GM21717 (cell line): ENCODE results near the gene SLC6A1.
"Not testable (repeated sequence)": the region's sequence is repeated elsewhere in the genome, so short reads cannot be mapped to it uniquely, and the experiment has no call there.

ENCODE experiments used
- ATAC-seq: cut with Tn5 transposase; IDR thresholded peaks from one replicate; pipeline ENCODE4 v1.9.1; 2021; ENCODE audit warnings: mild to moderate bottlenecking, moderate library complexity; ENCODE audit not compliant: unreplicated experiment

The SLC6A1 gene

DNA sequence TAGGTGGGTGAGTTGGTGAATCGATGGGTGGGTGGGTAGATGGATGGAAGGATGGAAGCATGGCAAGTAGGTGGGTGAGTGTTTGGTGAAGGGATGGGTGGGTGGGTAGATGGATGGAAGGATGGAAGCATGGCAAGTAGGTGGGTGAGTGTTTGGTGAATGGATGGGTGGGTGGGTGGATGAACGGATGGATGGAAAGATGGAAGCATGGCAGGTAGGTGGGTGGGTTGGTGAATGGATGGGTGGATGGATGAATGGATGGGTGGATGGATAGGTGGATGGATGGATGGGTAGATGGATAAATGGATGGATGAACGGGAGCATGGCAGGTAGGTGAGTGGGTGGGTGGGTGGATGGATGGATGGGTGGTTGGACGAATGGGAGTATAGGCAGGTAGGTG is 65.1 kb downstream of the SLC6A1 start:
- ATAC-seq, result no peak

DNA sequence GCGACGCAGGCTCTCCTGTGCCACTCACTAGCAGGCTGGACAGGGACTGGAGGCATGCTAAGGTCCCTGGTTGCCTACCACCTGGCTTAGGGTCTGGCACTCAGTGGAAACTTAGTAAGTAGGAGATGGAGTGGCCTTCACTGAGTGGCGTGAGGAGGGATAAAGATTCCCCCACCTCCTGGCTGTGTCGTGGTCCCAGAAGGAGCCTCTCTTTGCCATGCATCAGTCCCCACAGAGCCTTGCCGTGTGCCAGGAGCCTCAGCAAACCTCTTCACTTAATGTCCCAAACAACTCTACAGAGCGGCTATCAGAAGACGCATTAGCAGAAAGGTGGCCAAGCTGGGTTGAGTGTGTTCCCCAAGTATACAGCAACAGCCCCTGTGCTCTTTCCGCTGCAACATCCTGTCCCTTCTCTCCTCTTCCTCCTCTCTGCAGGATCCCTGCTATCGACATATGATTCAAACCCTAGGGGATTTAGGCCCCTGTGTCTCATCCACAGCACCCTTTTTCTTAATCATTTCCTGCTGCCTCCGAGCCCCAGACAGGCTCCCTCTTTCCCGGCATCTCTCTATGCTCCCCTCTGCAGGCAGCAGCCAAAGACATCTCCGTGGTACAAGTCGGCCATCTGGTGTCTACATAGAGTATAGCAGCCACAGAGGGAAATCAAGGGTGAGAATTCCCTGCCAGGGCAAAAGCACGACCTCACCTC is 66.7 kb downstream of the SLC6A1 start:
- ATAC-seq, result peak; percentile 44

DNA sequence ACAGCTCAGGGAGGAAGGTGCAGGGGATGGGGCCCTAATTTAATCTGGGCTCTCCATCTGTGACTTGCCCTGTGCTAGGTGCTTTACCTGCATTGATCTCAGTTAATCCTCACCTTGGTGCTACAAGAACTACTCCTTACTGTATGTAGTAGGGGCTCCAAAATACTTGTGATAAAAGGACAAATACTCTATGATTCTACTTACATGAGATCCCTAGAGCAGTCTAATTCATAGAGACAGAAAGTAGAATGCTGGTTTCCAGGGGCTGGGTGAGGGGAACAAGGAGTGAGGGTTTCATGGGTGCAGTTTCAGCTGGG is 67.2 kb downstream of the SLC6A1 start:
- no peak for ATAC-seq

DNA sequence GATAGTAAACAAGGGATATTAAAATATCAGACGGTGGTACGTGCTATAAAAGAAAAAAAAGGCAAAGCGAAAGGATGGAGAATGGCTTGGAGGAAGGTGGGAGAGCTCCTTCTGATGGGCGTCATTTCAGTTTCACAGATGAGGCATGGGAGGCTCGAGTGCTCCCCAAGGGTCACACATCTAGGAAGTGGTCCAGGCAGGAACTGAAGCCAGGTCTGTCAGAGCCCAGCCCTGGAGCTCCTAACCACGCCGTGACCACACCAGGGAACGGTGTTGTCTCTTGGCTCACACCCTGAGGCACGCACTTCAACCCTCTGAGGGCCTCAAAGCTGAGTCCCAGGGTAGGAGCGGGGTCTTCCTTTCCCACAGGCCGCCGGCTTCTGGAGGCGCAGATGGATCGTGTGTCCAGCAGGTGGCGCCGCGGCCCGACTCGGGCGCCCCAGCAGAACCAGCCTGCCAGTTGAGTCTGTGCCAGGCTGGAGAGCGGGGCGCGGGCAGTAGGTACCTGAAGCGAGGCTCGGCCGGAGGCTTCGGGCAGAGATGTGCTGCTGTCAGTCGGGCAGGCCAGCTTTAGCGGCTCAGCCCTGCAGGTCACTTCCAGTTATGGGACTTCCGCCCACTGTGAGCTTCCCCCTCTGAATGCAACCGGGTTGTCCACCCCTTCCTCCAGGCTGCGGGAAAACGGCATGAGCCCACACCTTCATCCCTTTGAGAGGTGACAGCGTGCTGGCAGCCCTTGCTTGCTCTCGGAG is 68.1 kb downstream of the SLC6A1 start:
- no peak for ATAC-seq

DNA sequence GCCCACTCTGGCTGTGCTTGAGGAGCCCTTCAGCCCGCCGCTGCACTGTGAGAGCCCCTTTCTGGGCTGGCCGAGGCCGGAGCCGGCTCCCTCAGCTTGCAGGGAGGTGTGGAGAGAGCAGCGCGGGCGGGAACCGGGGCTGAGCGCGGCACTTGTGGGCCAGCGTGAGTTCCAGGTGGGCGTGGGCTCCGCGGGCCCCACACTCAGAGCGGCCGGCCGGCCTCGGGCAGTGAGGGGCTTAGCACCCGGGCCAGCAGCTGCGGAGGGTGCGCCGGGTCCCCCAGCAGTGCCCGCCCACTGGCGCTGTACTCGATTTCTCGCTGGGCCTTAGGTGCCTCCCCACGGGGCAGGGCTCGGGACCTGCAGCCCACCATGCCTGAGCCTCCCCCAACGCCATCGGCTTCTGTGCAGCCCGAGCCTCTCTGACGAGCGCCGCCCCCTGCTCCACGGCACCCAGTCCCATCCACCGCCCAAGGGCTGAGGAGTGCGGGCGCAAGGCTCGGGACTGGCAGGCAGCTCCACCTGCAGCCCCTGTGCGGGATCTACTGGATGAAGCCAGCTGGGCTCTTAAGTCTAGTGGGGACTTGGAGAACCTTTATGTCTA is 68.8 kb downstream of the SLC6A1 start:
- ATAC-seq, result not testable (repeated sequence)

DNA sequence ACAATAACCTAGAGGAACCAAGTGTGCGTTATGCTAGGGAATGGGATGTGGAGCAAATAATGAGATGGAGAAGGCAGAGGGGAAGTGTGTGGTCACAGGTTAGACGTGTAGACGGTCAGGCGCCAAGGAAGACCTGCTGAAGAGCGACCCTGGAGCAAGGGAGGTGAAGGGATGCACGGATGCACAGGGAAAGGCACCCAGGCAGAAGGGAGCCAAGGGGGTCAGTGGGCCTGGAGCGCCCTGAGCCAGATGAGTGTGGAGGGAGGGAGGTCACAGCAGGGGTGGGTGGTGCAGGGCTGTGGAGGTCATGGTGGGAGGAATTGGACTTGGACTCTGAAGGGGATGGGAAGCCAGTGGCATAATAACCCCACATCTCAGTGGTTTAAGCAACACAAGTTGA is 70.2 kb downstream of the SLC6A1 start:
- no peak for ATAC-seq

DNA sequence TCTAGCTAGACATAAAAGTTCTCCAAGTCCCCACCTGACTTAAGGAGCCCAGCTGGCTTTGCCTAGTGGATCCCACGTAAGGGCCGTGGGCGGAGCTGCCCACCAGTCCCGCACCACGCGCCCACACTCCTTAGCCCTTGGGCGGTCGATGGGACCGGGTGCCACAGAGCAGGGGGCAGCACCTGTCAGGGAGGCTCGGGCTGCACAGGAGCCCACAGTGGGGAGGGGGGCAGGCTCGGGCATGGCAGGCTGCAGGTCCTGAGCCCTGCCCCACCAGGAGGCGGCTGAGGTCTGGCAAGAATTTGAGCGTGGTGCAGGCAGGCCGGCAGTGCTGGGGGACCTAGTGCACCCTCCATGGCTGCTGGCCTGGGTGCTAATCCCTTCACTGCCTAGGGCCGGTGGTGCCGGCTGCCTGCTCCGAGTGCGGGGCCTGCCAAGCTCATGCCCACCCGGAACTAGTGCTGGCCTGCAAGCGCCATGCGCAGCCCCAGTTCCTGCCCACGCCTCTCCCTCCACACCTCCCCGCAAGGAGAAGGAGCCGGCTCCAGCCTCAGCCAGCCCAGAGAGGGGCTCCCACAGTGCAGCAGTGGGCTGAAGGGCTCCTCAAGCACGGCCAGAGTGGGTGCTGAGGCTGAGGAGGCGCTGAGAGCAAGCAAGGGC is 78.7 kb downstream of the SLC6A1 start:
- ATAC-seq, result no peak

DNA sequence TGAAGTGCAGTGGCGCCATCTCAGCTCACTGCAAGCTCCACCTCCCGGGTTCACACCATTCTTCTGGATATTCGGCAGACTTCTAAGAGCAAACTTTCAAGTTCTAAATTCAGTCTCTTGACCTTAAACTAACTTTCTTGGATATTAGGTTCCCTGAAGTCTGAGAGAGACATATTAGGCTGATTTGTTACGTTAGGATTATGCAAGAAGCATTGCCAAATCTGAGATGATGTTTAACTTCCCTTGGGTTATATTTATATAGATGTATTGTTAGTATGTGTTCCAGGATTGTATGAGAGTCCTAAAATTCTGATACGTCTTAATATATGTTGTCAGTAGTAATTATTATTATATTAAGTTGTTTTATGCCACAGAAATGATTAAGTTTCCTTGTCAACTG is 80.1 kb downstream of the SLC6A1 start:
- ATAC-seq, result no peak

DNA sequence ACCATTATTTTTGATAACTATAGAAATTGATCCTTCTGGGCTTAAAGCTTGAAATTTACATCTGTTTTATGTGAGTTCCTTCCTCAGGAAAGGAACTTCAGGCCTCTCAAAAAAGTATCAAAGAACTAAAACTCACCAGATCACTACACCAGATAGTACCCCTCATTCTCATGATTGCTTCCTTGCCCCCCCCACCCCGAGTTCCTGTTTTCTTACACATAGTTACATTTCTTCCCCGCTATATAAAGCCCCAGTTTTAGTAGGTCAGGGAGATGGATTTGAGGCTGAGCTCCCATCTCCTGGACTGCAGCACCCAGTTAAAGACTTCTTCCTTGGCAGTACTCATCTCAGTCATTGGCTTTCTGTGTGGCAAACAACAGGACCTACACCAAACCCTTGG is 81.5 kb downstream of the SLC6A1 start:
- no peak for ATAC-seq

DNA sequence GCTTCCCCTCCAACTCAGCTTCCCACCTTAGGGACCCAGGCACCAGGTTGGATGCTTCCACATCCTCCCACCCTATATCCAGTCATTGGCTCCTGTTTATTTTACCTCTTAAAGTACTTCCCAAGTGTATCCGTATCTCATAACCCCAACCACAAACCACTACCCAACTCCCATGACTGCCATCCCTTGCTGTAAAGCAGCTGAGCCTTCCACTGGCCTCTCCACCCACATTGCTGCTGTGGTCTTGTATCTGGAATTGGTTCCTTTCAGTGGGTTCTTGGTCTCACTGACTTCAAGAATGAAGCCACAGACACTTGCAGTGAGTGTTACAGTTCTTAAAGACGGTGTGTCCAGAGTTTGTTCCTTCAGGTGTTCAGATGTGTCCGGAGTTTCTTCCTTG is 81.9 kb downstream of the SLC6A1 start:
- ATAC-seq, result no peak

DNA sequence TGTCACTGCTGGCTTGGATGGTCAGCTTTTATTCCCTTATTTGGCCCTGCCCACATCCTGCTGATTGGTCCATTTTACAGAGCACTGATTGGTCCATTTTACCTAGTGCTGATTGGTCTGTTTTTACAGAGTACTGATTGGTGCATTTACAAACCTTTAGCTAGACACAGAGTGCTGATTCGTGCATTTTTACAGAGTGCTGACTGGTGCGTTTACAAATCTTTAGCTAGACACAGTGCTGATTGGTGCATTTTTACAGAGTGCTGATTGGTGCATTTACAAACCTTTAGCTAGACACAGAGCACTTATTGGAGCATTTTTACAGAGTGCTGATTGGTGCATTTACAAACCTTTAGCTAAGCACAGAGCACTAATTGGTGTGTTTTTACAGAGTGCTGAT is 82.6 kb downstream of the SLC6A1 start:
- not testable (repeated sequence) for ATAC-seq

DNA sequence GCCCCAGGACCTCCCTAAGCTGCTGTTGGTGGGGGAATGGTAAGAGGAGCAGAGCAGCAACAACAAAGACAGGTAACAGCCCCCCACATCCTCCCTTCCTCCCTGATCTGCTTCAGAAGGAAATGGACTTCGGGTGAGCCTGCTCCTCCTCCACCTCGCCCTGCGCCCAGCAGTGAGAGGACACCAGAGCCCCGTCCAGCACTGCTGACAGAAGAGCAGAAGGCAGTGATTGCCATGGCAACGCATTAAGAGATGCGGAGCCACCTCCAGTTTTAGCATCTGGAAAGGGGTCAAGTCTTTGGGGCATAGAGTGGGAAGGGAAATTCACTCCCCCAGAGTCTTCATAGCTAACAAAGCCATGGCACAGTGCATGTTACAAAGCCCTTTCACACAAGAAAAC is 84.2 kb downstream of the SLC6A1 start:
- ATAC-seq, result no peak

DNA sequence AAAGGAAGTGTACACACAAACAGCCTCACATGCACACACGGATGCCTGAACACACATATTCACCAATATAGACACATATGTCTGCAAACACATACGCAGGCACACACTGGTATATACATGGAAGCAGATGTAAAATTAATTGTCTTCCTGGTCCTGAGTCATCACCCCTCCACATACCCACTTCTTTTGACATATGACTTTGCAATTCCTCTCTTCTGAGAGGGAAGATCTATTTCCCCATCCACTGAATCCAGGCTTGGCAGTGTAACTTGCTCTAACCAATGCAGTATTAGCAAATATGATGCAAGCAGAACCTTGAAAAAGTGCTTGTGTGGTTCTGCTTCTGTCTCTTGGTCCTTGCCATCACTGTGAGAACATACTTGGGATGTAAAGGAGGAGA is 84.9 kb downstream of the SLC6A1 start:
- no peak for ATAC-seq

DNA sequence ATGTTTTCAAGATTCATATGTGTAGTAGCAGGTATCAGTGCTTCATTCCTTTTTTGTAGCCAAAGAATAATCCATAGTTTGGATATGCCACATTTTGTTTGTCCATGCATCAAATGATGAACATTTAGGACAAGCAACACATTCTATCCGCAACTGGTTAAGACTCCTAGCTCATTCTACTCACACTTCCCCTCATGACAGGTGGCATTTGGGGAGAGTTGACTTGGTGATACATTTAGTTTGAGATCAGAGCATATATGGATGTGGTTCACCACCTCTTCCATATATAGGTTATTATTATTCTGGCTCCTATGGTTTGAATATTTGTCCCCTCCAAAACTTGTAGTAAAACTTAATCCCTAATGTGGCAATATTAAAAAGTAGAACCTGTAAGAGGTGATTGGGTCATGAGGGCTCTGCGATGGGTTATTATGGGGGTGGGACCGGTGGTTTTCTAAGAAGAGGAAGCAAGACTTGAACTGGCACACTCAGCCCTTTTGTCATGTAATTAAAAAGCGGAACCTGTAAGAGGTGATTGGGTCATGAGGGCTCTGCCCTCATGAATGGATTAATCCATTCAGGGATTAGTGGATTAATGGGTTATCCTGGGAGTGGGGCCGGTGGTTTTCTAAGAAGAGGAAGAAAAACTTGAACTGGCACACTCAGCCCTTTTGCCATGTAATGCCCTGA is 86.4 kb downstream of the SLC6A1 start:
- no peak for ATAC-seq

DNA sequence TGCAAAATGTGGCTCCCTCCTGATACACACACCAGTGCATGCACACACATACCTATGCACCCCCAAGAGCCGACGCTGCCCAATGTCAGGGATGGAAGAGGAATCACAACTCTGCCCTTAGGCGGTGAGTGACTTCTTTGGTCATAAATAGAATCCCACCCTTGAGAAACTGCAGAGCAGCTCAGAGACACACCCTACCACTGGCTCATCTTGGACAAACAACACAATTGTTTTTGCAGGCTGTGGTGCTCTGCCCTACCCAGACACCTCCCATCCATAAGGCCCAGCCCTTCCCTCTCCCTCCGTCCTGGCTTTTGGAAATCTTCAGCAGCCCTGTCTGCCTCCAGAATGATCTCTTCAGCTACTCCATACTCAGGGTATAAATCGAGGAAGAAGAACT is 87.9 kb downstream of the SLC6A1 start:
- no peak for ATAC-seq

DNA sequence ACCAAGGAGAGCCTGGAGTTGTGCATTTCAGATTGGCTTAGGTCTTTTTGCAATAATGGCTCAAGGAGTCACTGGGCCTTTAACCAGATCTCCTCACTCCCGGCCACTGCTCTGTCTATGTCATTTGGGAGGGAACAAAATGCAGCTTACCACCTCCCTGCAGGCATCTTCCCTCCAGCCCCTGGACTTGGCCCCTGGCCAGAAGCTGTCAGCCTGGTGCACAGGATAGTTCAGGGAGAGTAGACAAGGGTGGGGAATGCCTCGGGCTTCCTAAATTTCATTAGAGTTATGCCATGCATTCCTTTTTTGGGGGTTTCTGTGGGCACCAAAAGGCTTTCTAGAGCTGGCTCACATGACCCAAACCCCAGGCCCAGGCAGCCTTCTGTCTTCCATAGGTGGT is 91.5 kb downstream of the SLC6A1 start:
- no peak for ATAC-seq

DNA sequence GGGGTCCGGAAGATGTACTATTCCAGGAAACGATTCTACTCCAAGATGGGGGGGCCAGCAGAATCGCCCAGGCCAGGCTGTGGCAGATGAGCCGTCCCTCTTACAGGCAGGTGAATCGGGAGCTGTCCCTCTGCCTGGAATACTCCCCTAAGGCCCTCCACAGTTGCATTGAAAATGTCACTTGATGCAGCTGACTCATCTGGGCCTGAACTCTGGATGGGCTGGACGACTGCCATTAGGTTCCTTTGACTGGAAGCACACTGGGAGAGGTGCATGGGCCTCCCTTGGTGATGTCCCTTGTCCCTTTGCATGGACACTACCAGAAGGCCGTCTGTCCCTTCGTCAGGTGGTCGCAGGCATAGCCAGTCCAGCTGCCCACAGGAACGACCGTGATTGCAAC is 92.1 kb downstream of the SLC6A1 start:
- no peak for ATAC-seq

DNA sequence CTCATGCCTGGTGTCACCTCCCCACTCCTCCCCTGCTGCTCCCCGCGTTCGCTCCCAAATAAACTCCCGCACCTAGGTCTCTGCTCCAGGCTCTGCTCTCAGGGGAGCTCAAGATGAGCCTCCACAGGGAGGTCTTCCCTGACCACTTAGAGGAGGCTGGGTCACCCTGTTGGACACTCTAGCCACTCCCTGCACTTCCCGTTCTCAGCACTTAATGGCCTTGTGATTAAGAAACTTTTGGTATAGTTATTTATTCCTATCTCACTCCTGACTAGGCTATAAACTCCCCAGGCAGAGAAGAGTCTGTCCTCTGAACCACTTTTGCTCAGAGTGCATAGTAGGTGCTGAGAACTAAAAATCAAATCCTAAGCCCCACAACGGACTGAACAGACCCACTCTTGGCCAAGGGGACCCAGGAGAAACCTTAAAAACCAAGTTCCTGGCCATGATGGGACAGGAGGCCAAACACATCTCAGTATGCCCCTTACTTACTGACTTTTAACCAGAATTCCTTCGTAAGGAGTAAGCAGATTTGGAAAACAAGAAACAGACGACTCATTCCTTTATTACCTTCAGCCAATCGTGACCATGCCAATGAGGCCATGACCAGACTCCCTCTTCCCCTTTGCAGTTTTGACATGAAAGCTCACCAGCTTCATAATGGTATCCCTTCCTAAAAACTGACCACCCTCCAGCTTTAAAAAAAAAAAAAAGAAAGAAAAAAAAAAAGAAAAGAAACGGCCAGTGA is 92.7 kb downstream of the SLC6A1 start:
- ATAC-seq, result no peak

DNA sequence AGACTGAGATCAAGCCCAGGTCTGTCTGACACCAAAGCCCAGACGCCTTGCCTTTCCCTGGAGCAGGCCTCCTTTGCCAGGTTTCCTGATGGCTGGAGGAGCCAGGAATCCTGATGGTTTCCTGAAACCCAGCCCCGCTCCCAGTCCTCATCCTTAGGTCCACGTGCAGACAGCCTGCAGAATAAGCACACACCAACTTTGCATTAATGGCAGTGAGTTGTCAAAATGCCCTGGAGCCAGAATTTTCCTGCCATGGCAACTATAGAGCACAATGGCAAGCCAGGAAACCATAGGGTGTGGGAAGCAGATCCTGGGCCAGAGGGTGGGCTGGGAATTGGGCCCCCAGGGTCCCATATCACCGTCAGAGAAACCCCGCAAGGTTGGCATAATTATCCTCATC is 94.3 kb downstream of the SLC6A1 start:
- no peak for ATAC-seq

DNA sequence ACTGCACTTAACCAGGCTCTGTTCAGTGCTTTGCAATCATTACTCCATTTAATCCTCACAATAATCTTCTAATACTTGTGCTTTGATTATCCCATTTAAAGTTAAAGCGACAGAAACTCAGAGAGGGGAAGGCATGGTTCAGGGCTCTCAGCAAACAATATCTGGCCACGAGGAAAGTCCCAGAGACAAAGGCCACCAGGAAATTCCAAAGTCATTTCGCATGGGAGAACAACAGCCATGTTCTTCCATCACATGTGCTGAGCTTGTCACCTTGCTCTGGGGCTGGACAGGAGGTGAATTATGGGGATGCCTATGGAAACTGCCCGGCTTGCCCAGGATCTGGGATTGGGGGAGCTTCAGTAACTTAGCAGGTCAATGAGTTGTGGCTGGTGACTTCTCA is 95.5 kb downstream of the SLC6A1 start:
- ATAC-seq, result no peak

DNA sequence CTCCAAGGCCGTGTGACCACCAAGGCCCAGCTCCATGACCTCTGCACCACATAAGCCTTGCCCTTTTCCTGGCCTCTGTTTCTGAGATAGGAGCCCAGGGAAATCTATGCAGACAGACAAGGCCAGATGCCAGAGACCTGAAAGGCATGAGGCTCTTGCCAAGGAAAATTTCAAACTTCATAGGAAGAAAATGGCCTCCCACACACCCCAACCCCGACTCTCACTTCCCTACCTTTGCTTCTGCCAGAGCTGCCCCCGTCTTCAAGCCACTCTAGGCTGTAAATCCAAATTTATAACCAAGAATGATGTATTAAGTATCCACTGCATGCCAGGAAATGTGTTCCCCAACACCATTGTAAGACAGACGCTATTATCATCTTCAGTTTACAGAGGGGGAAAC is 96.3 kb downstream of the SLC6A1 start:
- ATAC-seq, result no peak
